GM12875 (cell line): ENCODE data around the gene ZNF207.

Experiments used
- H3K4me3 ChIP-seq: one replicate; pipeline ENCODE4 v1.5.1; 2011; ENCODE audit warnings: low read depth, low read length, control low read depth
- CTCF ChIP-seq: IDR thresholded peaks from 2 replicates; pipeline ENCODE4 v1.5.1; 2011; ENCODE audit warnings: low read depth, mild to moderate bottlenecking, control low read depth, inconsistent platforms, low read length, moderate library complexity, borderline replicate concordance; ENCODE audit not compliant: insufficient read depth

ZNF207 gene

DNA sequence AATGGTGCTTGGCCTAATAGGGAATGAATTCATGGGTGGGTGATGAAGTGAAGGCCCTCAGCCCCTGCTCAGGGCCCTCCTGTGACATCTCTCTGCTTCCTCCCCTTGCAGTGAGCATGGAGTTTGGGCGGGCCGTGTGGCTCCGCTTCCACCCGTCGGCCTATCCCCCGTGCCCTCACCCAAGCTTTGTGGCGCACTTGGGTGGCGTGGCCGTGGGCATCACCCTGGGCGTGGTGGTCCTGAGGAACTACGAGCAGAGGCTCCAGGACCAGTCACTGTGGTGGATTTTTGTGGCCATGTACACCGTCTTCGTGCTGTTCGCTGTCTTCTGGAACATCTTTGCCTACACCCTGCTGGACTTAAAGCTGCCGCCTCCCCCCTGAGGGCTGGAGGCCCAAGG lies 29.1 kb upstream of the ZNF207 start:
- H3K4me3 ChIP-seq, result no peak overlapping the region
- TF ChIP-seq CTCF, result no peak

GRCh38 chr17:32323046-32323445 lies 26.9 kb upstream of the ZNF207 start:
- no peak for TF ChIP-seq CTCF
- no peak overlapping the region for H3K4me3 ChIP-seq

DNA sequence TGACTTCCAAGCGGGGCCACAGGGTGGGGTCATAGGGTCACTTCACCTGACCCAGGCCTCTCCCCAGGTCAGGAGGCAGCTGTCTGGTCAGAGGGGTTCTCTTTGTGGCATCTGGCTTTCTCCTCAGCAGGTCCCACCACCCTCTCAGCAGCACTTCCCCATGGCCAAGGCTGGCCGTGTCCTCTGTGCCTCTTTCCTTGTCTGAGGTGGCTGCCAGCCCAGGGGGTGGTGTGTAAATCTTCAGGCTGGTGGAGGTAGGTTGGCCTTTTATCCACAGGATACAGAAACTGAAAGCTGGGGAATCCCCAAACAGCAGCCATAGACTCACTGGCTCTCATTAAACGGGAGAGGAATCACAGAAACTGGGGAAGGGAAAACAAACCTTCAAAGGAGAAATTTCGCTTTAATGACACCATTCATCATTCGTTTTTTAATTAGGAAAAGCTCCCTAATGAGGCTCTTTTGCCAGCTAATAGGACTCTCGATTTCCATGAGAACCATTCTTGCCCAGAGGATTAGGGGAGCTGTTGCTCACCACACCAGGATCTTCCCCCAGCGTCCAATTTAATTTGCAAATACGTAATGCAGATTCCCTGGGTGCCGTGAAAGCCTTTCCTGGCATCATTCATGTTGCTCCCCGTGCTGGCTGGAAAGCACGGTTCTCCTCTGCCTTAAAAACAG lies 26.0 kb upstream of the ZNF207 start:
- TF ChIP-seq CTCF, result no peak
- H3K4me3 ChIP-seq, result no peak overlapping the region

DNA sequence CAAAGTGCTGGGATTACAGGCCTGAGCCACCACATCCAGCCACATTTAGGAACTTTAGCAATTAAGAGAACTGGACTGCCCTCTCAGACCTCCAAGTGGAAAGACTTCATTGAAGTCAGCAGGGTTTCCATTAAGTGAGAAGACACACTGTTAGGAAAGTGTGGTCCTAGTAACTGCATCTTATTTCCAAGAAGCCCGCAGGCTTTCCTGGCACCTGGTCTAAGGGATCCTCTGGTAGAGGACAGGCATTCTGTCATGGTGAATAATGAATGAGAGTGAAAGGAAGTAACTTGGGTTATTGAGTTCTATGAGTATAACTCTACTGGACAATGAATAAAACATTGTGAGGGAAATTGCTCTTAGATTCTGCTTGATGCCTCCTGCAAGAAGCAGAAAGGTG lies 22.0 kb upstream of the ZNF207 start:
- TF ChIP-seq CTCF, result no peak

DNA sequence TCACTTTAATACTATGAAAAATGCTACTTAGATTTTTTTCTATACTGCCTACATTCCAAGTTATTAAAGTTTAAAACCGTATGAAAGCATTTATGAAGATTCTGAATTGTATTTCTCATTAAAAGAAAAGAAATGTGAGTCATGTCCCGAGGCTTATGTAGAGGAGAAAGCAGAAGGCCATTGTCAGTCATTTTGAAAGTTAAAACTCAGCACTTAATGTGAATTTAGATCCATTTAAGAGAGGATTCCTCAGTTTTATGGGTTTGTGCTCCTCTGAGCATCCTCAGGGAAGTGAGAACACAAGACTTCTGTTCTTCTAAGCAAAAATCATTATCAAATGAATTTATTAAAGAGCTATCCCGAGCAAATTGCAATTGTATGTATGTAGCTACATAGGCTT lies 19.8 kb upstream of the ZNF207 start:
- H3K4me3 ChIP-seq, result no peak overlapping the region
- TF ChIP-seq CTCF, result no peak

More for the DNA sequence above, 22.0 kb upstream of the ZNF207 start:
- no peak overlapping the region for H3K4me3 ChIP-seq

GRCh38 chr17:32331243-32332040 lies 18.5 kb upstream of the ZNF207 start:
- TF ChIP-seq CTCF, result no peak
- no peak overlapping the region for H3K4me3 ChIP-seq

GRCh38 chr17:32333187-32333586 lies 16.8 kb upstream of the ZNF207 start:
- TF ChIP-seq CTCF, result no peak
- H3K4me3 ChIP-seq, result no peak overlapping the region
